ENCODE data around the gene FIZ1. TPM values are rescaled to one million over a fixed set of nuclear protein-coding genes. Genes with fewer than 3 reads are reported as not detected.

FIZ1 gene
- total RNA-seq, 4 donors from 2014 or later = 9.0 to 18.5 (median 14.0) TPM

DNA sequence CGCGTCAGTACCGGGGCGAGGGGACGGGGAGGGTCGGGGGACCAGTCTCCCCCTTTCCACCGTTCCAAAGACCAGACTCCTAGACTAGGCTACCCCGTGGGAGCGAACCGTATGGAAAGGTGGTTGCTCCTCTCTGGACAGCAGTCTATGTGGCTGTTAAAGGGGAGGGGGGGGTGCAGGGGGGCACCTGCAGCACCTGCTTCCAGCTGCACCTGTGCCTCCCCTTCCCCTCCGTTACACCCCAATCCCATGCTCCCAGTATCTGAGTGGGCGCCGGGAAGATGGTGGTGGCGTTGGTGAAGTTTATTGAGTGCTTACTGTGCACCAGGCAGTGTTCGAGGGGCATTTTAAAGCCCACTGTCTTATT is 1.3 kb upstream of the FIZ1 start:
- Histone ChIP-seq H3K4me3 (replicated peaks in 1 of 3) (peak overlapping the region in 2 of 3 donors; percentile 69 to 75), H3K36me3 (peaks cover 7% of the 10 kb centered on the region in 2 donors), H3K27ac (peak overlapping the region; percentile 88 to 99 (median 94)), H3K9me3 (no peaks in the 10 kb centered on the region), H3K27me3 (no peaks in the 10 kb centered on the region), H3K4me1 (peaks cover 13 to 18% of the 10 kb centered on the region in 2 donors)
- WGBS, 2 donors = 4 to 14% methylated on average over 5 to 8 of the region's 15 CpGs
- intact Hi-C loops (cut with DNase I) = no loop called here
- TF ChIP-seq, protein P1, sequence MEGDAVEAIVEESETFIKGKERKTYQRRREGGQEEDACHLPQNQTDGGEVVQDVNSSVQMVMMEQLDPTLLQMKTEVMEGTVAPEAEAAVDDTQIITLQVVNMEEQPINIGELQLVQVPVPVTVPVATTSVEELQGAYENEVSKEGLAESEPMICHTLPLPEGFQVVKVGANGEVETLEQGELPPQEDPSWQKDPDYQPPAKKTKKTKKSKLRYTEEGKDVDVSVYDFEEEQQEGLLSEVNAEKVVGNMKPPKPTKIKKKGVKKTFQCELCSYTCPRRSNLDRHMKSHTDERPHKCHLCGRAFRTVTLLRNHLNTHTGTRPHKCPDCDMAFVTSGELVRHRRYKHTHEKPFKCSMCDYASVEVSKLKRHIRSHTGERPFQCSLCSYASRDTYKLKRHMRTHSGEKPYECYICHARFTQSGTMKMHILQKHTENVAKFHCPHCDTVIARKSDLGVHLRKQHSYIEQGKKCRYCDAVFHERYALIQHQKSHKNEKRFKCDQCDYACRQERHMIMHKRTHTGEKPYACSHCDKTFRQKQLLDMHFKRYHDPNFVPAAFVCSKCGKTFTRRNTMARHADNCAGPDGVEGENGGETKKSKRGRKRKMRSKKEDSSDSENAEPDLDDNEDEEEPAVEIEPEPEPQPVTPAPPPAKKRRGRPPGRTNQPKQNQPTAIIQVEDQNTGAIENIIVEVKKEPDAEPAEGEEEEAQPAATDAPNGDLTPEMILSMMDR (IDR thresholded peaks at IDR 0.05) = no peak
- TF ChIP-seq POLR2A (IDR thresholded peaks at IDR 0.05) = no peak
- DNase-seq = no peak

DNA sequence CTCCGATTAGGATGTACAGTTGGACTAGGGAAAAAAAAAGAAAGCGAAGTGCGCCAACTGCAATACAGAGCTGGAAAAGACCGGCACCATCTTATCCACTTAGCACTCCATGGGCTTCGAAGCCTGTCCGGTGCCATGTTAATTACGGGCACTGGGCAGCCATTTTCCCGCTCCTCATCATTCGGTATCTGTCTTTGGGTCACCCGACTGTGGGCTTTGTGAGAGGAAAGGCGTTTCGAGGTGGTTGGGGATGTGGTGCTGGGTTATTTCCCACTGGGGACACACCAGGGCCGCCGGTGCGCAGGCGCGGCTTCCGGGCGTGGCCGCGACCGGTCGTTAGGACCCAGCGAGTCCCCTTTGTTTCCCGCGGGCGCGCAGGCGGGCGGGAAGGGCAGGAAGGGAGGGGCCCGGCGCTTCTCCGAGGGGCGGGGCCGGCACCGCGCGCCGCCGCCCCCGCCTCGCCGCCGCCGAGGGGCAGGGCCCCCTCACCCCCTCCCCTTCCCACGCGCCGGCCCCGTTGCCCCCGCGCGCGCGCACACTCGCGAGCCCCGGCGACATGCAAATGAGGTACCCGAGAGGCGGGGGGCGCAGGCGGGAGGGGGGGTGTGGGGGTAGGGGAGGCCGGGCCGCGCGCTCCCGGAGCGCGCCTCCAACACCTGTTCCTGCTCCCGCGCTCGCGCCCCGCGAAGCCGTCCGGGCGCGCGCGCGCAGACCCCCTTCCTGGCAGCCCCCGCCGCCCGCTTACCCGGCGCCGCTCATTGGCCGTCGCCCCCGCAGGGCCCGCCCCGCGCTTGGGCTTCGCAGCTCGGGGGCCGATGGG is 735 bp upstream of the FIZ1 start, which contains the start of gene ZNF524:
TSS of gene ZNF524 (plus strand) at position 447 of the 820 bp plus-strand sequence. CDS start 1,825 bp downstream, outside the sequence.
- WGBS, 2 donors = 0 to 1% methylated on average over 12 to 23 of the region's 97 CpGs

DNA sequence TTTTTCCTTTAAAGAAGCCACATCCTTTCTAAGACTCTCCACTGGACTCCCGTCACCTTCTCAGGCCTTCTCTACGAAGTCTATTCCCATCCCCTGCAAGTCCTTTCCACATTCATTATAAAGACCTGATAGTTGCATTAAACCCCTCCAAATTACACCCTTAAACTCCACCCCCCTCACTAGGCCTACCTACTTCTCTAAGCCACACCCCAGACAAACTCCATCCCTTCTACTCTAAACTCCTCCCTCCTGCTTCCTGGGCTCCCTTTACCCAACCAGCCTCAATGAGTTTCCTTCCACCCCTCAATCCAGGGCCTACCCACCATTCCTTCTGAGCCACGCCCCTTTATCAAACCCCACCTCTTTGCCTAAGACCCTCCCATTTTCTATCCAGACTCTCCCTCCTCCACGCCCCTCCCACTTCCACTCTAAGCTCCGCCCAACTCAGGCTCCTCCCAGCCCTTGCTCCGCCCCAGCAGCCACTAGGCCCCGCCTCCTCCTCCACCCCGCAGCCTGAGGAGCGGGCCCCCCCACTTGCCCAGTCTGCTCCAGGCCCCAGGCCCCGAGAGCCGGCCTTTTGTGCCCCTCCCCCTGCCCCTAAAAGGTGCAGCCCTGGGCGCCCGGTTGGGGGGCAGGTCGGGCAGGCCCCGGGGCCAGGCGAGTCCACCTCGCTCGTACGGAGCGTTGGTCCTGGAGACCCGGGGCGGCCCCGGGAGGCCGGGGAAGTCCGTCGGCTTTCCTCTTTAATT is 424 bp downstream of the FIZ1 start:
- peak in 1 of 2 donors; percentile 51 for TF ChIP-seq POLR2A (IDR thresholded peaks at IDR 0.05)
- TF ChIP-seq, protein P1 (IDR thresholded peaks at IDR 0.05) = peak in 1 of 6 experiments; percentile 6
- Histone ChIP-seq H3K4me3 (replicated peaks in 1 of 3) (peak overlapping the region; percentile 56 to 75 (median 72)), H3K4me1 (peaks cover 6 to 8% of the 10 kb centered on the region in 2 donors), H3K27me3 (no peaks in the 10 kb centered on the region), H3K27ac (peak overlapping the region; percentile 88 to 99 (median 94)), H3K9me3 (no peaks in the 10 kb centered on the region), H3K36me3 (peaks cover 11 to 13% of the 10 kb centered on the region in 2 donors)
- DNase-seq = peak; percentile 83 to 84
- 8 to 9% methylated on average over 21 to 22 of the region's 26 CpGs for WGBS, 2 donors
- intact Hi-C loops (cut with DNase I) = no loop called here

More for the DNA sequence above, 735 bp upstream of the FIZ1 start, which contains the start of gene ZNF524:
- Histone ChIP-seq H3K9me3 (no peaks in the 10 kb centered on the region), H3K27me3 (no peaks in the 10 kb centered on the region), H3K27ac (peak within 1 kb of the TSS; percentile 88 to 99 (median 94)), H3K4me3 (replicated peaks in 1 of 3) (peak within 1 kb of the TSS; percentile 69 to 75 (median 72)), H3K4me1 (peaks cover 13 to 18% of the 10 kb centered on the region in 2 donors), H3K36me3 (peaks cover 10 to 11% of the 10 kb centered on the region in 2 donors)
- DNase-seq = peak; percentile 86 to 88
- intact Hi-C loops (cut with DNase I) = no loop called here
- peak in 1 of 2 donors; percentile 22 for TF ChIP-seq POLR2A (IDR thresholded peaks at IDR 0.05)
- TF ChIP-seq, protein P1 (IDR thresholded peaks at IDR 0.05) = peak in 1 of 6 experiments; percentile 22

DNA sequence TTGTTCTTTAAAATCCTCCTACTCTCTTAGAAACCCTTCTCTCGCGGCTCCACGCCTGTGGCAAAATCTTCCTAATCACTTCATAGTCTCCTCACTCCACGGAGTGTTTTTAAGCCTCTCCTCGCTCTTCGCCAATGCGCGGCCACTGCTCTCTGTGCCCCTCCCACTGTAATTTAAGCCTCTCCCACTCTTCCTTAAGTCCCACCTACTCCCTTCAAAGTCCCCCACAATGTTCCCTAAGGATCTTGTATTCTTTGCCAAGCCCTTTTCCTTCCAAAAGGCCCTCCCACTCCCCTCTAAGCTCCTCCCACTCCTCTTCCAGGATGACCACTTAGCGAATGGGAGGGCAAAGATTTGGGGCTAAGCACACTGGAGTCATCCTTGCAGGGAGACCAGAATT is 1.3 kb downstream of the FIZ1 start:
- intact Hi-C loops (cut with DNase I) = no loop called here

DNA sequence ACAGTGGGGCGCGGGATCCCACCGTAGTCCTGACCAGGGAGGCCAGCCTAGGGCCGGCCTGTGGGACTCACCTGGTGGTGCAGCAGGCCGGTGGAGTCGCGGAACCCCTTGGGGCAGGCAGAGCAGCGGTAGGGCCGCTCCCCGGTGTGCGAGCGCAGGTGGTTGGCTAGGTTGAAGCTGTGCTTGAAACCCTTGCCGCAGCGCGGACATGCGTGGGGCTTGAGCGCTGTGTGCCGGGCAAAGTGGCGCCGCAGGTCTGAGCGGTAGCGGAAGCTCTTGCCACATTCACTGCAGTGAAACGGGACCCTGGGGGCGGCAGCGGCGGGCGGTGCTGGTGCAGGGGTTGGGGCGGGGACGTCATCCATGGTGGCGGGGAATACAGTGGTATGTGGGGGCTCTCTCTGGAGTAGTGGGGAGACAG is 1.8 kb downstream of the FIZ1 start:
- peaks cover 6 to 8% of the 10 kb centered on the region in 2 donors for H3K4me1 ChIP-seq
- no peaks in the 10 kb centered on the region for H3K9me3 ChIP-seq
- no peak for TF ChIP-seq POLR2A (IDR thresholded peaks at IDR 0.05)
- TF ChIP-seq, protein P1 (IDR thresholded peaks at IDR 0.05) = no peak
- no peaks in the 10 kb centered on the region for H3K27me3 ChIP-seq
- H3K4me3 ChIP-seq (replicated peaks in 1 of 3) = no peak overlapping the region
- no peak for DNase-seq
- peaks cover 11 to 16% of the 10 kb centered on the region in 2 donors for H3K36me3 ChIP-seq
- H3K27ac ChIP-seq = no peak overlapping the region
- 98% methylated on average over 26 to 30 of the region's 30 CpGs for WGBS, 2 donors
- intact Hi-C loops (cut with DNase I) = no loop called here

More for the DNA sequence above, 1.3 kb downstream of the FIZ1 start:
- no peak overlapping the region for H3K27ac ChIP-seq
- H3K4me1 ChIP-seq = peaks cover 6 to 8% of the 10 kb centered on the region in 2 donors
- no peak for TF ChIP-seq POLR2A (IDR thresholded peaks at IDR 0.05)
- no peaks in the 10 kb centered on the region for H3K27me3 ChIP-seq
- no peak overlapping the region for H3K4me3 ChIP-seq (replicated peaks in 1 of 3)
- 81% methylated on average over 9 of the region's 9 CpGs for WGBS, 2 donors
- H3K9me3 ChIP-seq = no peaks in the 10 kb centered on the region
- DNase-seq = no peak
- peaks cover 11 to 13% of the 10 kb centered on the region in 2 donors for H3K36me3 ChIP-seq

Measured in thyroid gland (tissue), 4 donors.